SK-N-SH (cell line): ENCODE results near the gene KMT2B. TPM values are rescaled to one million over a fixed set of nuclear protein-coding genes. Genes with fewer than 3 reads are reported as not detected.

Source experiments
- CTCF ChIA-PET: fragments of 300-600, 350-600 bp; formaldehyde crosslinking; extraction: SDS; loops from one replicate; lab custom pipeline; 2021; lab: Yijun Ruan, JAX
- POLR2A ChIA-PET: fragments of 350-600 bp; sonication (Branson Sonifier 250); formaldehyde crosslinking; extraction: SDS; loops from one replicate; lab custom pipeline; 2020; ENCODE audit warnings: antibody characterized with exemption, inconsistent platforms; lab: Yijun Ruan, JAX
- DNase-seq: peaks from one replicate; pipeline ENCODE4 v3.0.0; 2012
- H2AFZ ChIP-seq: fragments of 200-600 bp; sonication (generic); 2 replicates; pipeline ENCODE4 v1.8.1; 2016; ENCODE audit warnings: antibody characterized with exemption, mild to moderate bottlenecking, low read depth
- H3F3A ChIP-seq: fragments of 200-600 bp; sonication (generic); replicated peaks from 2 replicates; pipeline ENCODE3; 2016; ENCODE audit warnings: antibody characterized with exemption, mild to moderate bottlenecking; ENCODE audit not compliant: insufficient read depth
- H3K27ac ChIP-seq, 2 experiments: fragments of 200-500 bp in 1 of 2; fragments of 200-600 bp in 1 of 2; sonication (Bioruptor generic) in 1 of 2; sonication (generic), shearing (Covaris generic) in 1 of 2; 2 replicates each; pipeline versions ENCODE4 v1.5.1 to v1.6.1; 2014 to 2016; ENCODE audit warnings: low read depth in 2 of 2, inconsistent platforms in 1 of 2, low read length in 1 of 2, mild to moderate bottlenecking in 1 of 2, mixed read lengths in 1 of 2
- H3K27me3 ChIP-seq: fragments of 200-600 bp; sonication (generic), shearing (Covaris generic); 2 replicates; pipeline ENCODE4 v1.6.1; 2016; ENCODE audit warnings: mixed run types; ENCODE audit not compliant: insufficient read depth
- H3K36me3 ChIP-seq, 2 experiments: fragments of 200-500 bp in 1 of 2; fragments of 200-600 bp in 1 of 2; sonication (Bioruptor generic) in 1 of 2; sonication (generic) in 1 of 2; replicated peaks in 1 of 2; 2 replicates each; pipeline versions ENCODE3 to v1.5.1; 2014 to 2016; ENCODE audit warnings: low read length in 1 of 2, mild to moderate bottlenecking in 1 of 2; ENCODE audit not compliant: insufficient read depth in 2 of 2, control insufficient read depth in 1 of 2
- H3K4me1 ChIP-seq, 2 experiments: fragments of 200-500 bp in 1 of 2; fragments of 200-600 bp in 1 of 2; sonication (Bioruptor generic) in 1 of 2; sonication (generic), shearing (Covaris generic) in 1 of 2; 2 replicates each; pipeline versions ENCODE4 v1.5.1 to v1.6.1; 2014 to 2016; ENCODE audit warnings: low read depth in 1 of 2, low read length in 1 of 2, mixed run types in 1 of 2; ENCODE audit not compliant: insufficient read depth in 2 of 2, control insufficient read depth in 1 of 2
- H3K4me2 ChIP-seq: fragments of 200-600 bp; sonication (generic), shearing (Covaris generic); 2 replicates; pipeline ENCODE4 v1.6.1; 2017; ENCODE audit warnings: mixed run types
- H3K4me3 ChIP-seq, 2 experiments: fragments of 200-500 bp in 1 of 2; fragments of 200-600 bp in 1 of 2; sonication (Bioruptor generic) in 1 of 2; sonication (generic), shearing (Covaris generic) in 1 of 2; 2 replicates each; pipeline versions ENCODE4 v1.5.1 to v1.8.1; 2014 to 2016; ENCODE audit warnings: low read depth in 2 of 2, inconsistent platforms in 1 of 2, low read length in 1 of 2, mild to moderate bottlenecking in 1 of 2, mixed read lengths in 1 of 2, moderate library complexity in 1 of 2
- H3K79me2 ChIP-seq: fragments of 200-600 bp; sonication (generic); 2 replicates; pipeline ENCODE4 v1.8.1; 2017; ENCODE audit warnings: mild to moderate bottlenecking; ENCODE audit not compliant: insufficient read depth
- H3K9ac ChIP-seq: fragments of 200-600 bp; sonication (generic); 2 replicates; pipeline ENCODE4 v1.6.1; 2017; ENCODE audit warnings: mixed run types
- H3K9me2 ChIP-seq: fragments of 200-600 bp; sonication (generic); 2 replicates; pipeline ENCODE4 v1.6.1; 2017; ENCODE audit warnings: mixed run types
- H3K9me3 ChIP-seq: fragments of 200-600 bp; sonication (generic); 2 replicates; pipeline ENCODE4 v1.6.1; 2017; ENCODE audit warnings: mixed run types, mild to moderate bottlenecking, moderate library complexity
- H4K20me1 ChIP-seq: fragments of 200-600 bp; sonication (generic); 2 replicates; pipeline ENCODE4 v1.6.1; 2017; ENCODE audit warnings: mild to moderate bottlenecking, mixed run types; ENCODE audit not compliant: insufficient read depth
- ELF1 ChIP-seq: IDR thresholded peaks from 2 replicates; pipeline ENCODE4 v1.4.0; 2012
- FOSL2 ChIP-seq: IDR thresholded peaks from 2 replicates; pipeline ENCODE4 v1.4.0; 2012; ENCODE audit warnings: low read depth, mild to moderate bottlenecking, moderate library complexity, borderline replicate concordance
- FOXJ3 ChIP-seq: sonication (generic); formaldehyde crosslinking; IDR thresholded peaks from 2 replicates; pipeline ENCODE4 v1.5.1; 2020; ENCODE audit warnings: mild to moderate bottlenecking, missing genetic modification reagents
- GATA2 ChIP-seq: sonication (generic); formaldehyde crosslinking; IDR thresholded peaks from 2 replicates; pipeline ENCODE4 v1.5.0; 2020; ENCODE audit warnings: mild to moderate bottlenecking, missing genetic modification reagents
- MEF2A ChIP-seq: IDR thresholded peaks from 2 replicates; pipeline ENCODE4 v1.4.0; 2012; ENCODE audit warnings: low read depth, borderline replicate concordance
- RCOR1 ChIP-seq: fragments of 150-350 bp; IDR thresholded peaks from 2 replicates; pipeline ENCODE4 v1.6.1; 2017; ENCODE audit warnings: antibody characterized with exemption, low read length
- RFX5 ChIP-seq: IDR thresholded peaks from 2 replicates; pipeline ENCODE4 v1.6.1; 2012; ENCODE audit warnings: mild to moderate bottlenecking, improper control_type of control experiment, low read length
- RXRA ChIP-seq: IDR thresholded peaks from 2 replicates; pipeline ENCODE4 v1.4.0; 2012; ENCODE audit warnings: low read depth, mild to moderate bottlenecking, borderline replicate concordance
- SIN3A ChIP-seq: IDR thresholded peaks from 2 replicates; pipeline ENCODE4 v1.6.1; 2012; ENCODE audit warnings: low read depth, mild to moderate bottlenecking, low read length, moderate library complexity, borderline replicate concordance
- SMC3 ChIP-seq: IDR thresholded peaks from 2 replicates; pipeline ENCODE4 v1.6.1; 2012; ENCODE audit warnings: low read depth, low read length, improper control_type of control experiment
- YY1 ChIP-seq: IDR thresholded peaks from 2 replicates; pipeline ENCODE4 v1.4.0; 2012; ENCODE audit warnings: low read depth, mild to moderate bottlenecking
- WGBS: methylation state at CpG from one replicate; pipeline ENCODE4 v1.1.6; 2017; ENCODE audit warnings: low lambda C conversion rate; 5-methylcytosine and 5-hydroxymethylcytosine counted together
- polyA plus RNA-seq, 3 experiments: library from polyadenylated mRNA; depleted of rRNA; stranded (reverse); fragments of >200 nt; gene quantifications; 2 replicates each; pipeline ENCODE4 v1.2.3, GENCODE V29; 2012
- TF ChIP-seq, protein P1 (sequence below): fragments of 200-600 bp; sonication (generic); IDR thresholded peaks from 2 replicates; pipeline ENCODE4 v1.6.1; 2017; ENCODE audit warnings: antibody characterized with exemption, mild to moderate bottlenecking, moderate library complexity
- TF ChIP-seq, protein P2 (sequence below): IDR thresholded peaks from 2 replicates; pipeline ENCODE4 v1.4.0; 2012; ENCODE audit warnings: low read depth, borderline replicate concordance
- TF ChIP-seq, protein P3 (sequence below): IDR thresholded peaks from 2 replicates; pipeline ENCODE4 v1.6.1; 2012; ENCODE audit warnings: mild to moderate bottlenecking, low read depth, low read length, moderate library complexity
- TF ChIP-seq, protein P4 (sequence below): IDR thresholded peaks from 2 replicates; pipeline ENCODE4; 2012

KMT2B gene
- polyA plus RNA-seq, 1 of the 3 experiments (the other 2 are of a cell fraction): 29.2 TPM

DNA sequence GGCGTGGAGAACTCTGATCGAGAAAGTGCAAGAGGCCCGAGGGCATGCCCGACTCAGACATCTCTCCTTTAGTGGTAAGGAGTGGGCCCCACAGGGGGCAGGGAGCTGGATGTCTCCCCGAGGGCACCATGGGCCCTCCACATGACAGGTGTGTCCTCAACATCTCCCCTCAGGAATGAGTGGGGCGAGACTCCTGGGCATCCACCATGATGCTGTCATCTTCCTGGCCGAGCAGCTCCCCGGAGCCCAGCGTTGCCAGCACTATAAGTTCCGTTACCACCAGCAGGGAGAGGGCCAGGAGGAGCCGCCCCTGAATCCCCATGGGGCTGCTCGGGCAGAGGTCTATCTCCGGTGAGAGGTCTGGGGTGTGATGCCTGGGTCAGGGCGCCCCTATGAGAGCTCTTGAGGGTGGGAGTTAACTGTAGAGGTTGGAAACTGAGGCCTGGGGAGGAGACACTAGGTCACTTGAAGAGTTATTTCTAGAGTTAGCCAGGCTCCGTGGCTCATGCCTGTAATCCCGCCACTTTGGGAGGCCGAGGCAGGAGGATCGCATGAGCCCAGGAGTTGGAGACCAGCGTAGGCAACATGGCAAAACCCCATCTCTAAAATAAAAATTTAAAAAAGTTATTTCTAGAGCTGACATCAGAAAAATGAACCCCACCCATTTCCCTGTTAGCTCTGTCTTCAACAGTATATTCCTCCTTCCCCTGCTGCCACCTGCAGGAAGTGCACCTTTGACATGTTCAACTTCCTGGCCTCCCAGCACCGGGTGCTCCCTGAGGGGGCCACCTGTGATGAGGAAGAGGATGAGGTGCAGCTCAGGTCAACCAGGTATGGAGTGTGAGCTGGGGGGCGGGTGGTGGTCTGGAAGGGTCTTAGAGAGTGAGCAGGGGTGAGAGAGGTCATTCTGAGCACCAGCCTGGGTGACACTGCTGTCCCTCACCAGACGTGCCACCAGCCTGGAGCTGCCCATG is 19.4 kb downstream of the KMT2B start:
- no peak for DNase-seq
- no peak overlapping the region for H2AFZ ChIP-seq
- TF ChIP-seq, protein P1, sequence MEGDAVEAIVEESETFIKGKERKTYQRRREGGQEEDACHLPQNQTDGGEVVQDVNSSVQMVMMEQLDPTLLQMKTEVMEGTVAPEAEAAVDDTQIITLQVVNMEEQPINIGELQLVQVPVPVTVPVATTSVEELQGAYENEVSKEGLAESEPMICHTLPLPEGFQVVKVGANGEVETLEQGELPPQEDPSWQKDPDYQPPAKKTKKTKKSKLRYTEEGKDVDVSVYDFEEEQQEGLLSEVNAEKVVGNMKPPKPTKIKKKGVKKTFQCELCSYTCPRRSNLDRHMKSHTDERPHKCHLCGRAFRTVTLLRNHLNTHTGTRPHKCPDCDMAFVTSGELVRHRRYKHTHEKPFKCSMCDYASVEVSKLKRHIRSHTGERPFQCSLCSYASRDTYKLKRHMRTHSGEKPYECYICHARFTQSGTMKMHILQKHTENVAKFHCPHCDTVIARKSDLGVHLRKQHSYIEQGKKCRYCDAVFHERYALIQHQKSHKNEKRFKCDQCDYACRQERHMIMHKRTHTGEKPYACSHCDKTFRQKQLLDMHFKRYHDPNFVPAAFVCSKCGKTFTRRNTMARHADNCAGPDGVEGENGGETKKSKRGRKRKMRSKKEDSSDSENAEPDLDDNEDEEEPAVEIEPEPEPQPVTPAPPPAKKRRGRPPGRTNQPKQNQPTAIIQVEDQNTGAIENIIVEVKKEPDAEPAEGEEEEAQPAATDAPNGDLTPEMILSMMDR: peak; percentile 21; the same call in 1 of the 2 replicates
- TF ChIP-seq MEF2A: no peak
- H3K79me2 ChIP-seq: no peaks in the 10 kb centered on the region
- H3K36me3 ChIP-seq: peaks cover 8 to 49% of the 10 kb centered on the region in 2 experiments
- H3K4me1 ChIP-seq: peaks cover 0 to 10% of the 10 kb centered on the region in 2 experiments; a peak in 1 of 4 replicates
- no peaks in the 10 kb centered on the region for H4K20me1 ChIP-seq
- H3K9ac ChIP-seq: no peak overlapping the region
- no peaks in the 10 kb centered on the region for H3K27me3 ChIP-seq
- 90% methylated on average over 16 of the region's 22 CpGs for WGBS
- ChIA-PET CTCF (interaction anchor here (1.2 kb wide), 2 partner anchors 19 to 181 kb away, joined by 3 read pairs; no protein-coding TSS in a partner anchor), POLR2A (interaction anchor here (0.9 kb wide), 1 partner anchor 17 kb away, joined by 5 read pairs; no protein-coding TSS in a partner anchor)
- H3F3A ChIP-seq: peaks cover 8% of the 10 kb centered on the region
- no peak overlapping the region for H3K4me2 ChIP-seq
- H3K9me3 ChIP-seq: no peaks in the 10 kb centered on the region
- no peaks in the 10 kb centered on the region for H3K9me2 ChIP-seq
- H3K27ac ChIP-seq: no peak overlapping the region
- no peak overlapping the region for H3K4me3 ChIP-seq

DNA sequence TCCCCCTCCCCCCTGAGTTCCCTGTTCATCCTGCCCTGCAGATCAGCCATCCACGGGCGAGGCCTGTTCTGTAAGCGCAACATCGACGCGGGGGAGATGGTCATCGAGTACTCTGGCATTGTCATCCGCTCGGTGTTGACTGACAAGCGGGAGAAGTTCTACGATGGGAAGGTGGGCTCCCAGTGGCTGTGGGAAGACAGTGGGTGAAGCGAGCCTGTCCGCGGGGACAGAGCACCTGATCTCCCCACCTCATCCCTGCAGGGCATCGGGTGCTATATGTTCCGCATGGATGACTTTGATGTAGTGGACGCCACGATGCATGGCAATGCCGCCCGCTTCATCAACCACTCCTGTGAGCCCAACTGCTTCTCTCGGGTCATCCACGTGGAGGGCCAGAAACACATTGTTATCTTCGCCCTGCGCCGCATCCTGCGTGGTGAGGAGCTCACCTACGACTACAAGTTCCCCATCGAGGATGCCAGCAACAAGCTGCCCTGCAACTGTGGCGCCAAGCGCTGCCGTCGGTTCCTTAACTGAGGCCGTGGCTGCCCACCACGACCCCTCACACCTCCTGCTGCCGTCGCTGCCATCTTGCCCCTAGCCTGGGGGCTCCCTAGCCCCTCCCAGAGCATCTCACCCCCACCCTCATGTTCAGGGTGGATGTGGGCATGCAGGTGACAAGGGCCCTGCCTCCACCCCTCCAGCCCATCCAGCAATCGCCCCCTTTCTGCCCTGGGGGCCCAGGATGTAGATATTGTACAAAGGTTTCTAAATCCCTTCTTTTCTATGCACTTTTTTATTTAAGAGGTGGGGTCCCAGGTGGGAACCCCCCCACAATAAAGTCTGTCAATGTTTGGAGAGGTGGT is 20.5 kb downstream of the KMT2B start:
- H4K20me1 ChIP-seq: no peaks in the 10 kb centered on the region
- no peaks in the 10 kb centered on the region for H3K9me3 ChIP-seq
- peaks cover 9 to 45% of the 10 kb centered on the region in 2 experiments for H3K36me3 ChIP-seq
- no peaks in the 10 kb centered on the region for H3K9me2 ChIP-seq
- no peak overlapping the region for H3K27ac ChIP-seq
- no peak overlapping the region for H2AFZ ChIP-seq
- H3K4me2 ChIP-seq: no peak overlapping the region
- no peak overlapping the region for H3K4me3 ChIP-seq
- 93% methylated on average over 37 of the region's 37 CpGs for WGBS
- H3K27me3 ChIP-seq: no peaks in the 10 kb centered on the region
- TF ChIP-seq FOSL2 (no peak), SIN3A (no peak), SMC3 (no peak), GATA2 (CRISPR knock-in tag) (no peak), YY1 (no peak), FOXJ3 (no peak), RFX5 (no peak), RCOR1 (no peak), RXRA (no peak), ELF1 (no peak)
- TF ChIP-seq, protein P2, sequence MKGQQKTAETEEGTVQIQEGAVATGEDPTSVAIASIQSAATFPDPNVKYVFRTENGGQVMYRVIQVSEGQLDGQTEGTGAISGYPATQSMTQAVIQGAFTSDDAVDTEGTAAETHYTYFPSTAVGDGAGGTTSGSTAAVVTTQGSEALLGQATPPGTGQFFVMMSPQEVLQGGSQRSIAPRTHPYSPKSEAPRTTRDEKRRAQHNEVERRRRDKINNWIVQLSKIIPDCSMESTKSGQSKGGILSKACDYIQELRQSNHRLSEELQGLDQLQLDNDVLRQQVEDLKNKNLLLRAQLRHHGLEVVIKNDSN: no peak
- TF ChIP-seq, protein P3, sequence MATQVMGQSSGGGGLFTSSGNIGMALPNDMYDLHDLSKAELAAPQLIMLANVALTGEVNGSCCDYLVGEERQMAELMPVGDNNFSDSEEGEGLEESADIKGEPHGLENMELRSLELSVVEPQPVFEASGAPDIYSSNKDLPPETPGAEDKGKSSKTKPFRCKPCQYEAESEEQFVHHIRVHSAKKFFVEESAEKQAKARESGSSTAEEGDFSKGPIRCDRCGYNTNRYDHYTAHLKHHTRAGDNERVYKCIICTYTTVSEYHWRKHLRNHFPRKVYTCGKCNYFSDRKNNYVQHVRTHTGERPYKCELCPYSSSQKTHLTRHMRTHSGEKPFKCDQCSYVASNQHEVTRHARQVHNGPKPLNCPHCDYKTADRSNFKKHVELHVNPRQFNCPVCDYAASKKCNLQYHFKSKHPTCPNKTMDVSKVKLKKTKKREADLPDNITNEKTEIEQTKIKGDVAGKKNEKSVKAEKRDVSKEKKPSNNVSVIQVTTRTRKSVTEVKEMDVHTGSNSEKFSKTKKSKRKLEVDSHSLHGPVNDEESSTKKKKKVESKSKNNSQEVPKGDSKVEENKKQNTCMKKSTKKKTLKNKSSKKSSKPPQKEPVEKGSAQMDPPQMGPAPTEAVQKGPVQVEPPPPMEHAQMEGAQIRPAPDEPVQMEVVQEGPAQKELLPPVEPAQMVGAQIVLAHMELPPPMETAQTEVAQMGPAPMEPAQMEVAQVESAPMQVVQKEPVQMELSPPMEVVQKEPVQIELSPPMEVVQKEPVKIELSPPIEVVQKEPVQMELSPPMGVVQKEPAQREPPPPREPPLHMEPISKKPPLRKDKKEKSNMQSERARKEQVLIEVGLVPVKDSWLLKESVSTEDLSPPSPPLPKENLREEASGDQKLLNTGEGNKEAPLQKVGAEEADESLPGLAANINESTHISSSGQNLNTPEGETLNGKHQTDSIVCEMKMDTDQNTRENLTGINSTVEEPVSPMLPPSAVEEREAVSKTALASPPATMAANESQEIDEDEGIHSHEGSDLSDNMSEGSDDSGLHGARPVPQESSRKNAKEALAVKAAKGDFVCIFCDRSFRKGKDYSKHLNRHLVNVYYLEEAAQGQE: no peak
- TF ChIP-seq, protein P4, sequence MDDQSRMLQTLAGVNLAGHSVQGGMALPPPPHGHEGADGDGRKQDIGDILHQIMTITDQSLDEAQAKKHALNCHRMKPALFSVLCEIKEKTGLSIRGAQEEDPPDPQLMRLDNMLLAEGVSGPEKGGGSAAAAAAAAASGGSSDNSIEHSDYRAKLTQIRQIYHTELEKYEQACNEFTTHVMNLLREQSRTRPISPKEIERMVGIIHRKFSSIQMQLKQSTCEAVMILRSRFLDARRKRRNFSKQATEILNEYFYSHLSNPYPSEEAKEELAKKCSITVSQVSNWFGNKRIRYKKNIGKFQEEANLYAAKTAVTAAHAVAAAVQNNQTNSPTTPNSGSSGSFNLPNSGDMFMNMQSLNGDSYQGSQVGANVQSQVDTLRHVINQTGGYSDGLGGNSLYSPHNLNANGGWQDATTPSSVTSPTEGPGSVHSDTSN: no peak
- TF ChIP-seq, all 33 proteins: peak for 0
- H3K9ac ChIP-seq: no peak overlapping the region
- H3K79me2 ChIP-seq: no peaks in the 10 kb centered on the region
- H3K4me1 ChIP-seq: peaks cover 0 to 10% of the 10 kb centered on the region in 2 experiments; a peak in 1 of 4 replicates
- H3F3A ChIP-seq: peaks cover 8% of the 10 kb centered on the region
- CTCF ChIA-PET: interaction anchor here (1.0 to 1.2 kb wide), 2 partner anchors 20 to 82 kb away, joined by 3 read pairs; no protein-coding TSS in a partner anchor
- DNase-seq: no peak
- POLR2A ChIA-PET: no interaction called here
